B cell (primary cell): Measurements from ENCODE around the gene PDIA2. TPM values are rescaled to one million over a fixed set of nuclear protein-coding genes. Genes with fewer than 3 reads are reported as not detected.

ENCODE experiments used
- ATAC-seq: fragments of 200-7000 bp; cut with Tn5 transposase; one replicate; pipeline ENCODE4 v1.10.0; 2021; ENCODE audit warnings: low read depth, mild to moderate bottlenecking, moderate number of reproducible peaks, moderate library complexity
- CTCF ChIA-PET: fragments of 350-600 bp; sonication (Branson Sonifier 250); formaldehyde crosslinking; loops from one replicate; lab custom pipeline; 2021; ENCODE audit warnings: antibody characterized with exemption, inconsistent platforms; lab: Charles Lee
- POLR2A ChIA-PET: fragments of 350-600 bp; sonication (Branson Sonifier 250); formaldehyde crosslinking; loops from one replicate; lab custom pipeline; 2021; ENCODE audit warnings: antibody characterized with exemption; lab: Charles Lee
- DNase-seq: peaks from one replicate; pipeline ENCODE4 v3.0.0; 2013
- H2AFZ ChIP-seq: 2 replicates; pipeline ENCODE4 v1.6.1; 2012; ENCODE audit warnings: mild to moderate bottlenecking, low read depth, low read length; ENCODE audit not compliant: insufficient read depth, poor library complexity, severe bottlenecking
- H3K27ac ChIP-seq, 2 donors: 1 replicate in 1 of 2; 2 replicates in 1 of 2; pipeline ENCODE4 v1.5.1; 2012 to 2013; ENCODE audit warnings: low read length in 2 of 2, mild to moderate bottlenecking in 2 of 2, moderate library complexity in 1 of 2
- H3K27me3 ChIP-seq, 4 experiments: fragments of 200-600 bp in 1 of 4; sonication (generic) in 1 of 4; replicated peaks in 1 of 4; 1 replicate in 2 of 4; 2 replicates in 2 of 4; pipeline versions ENCODE4 v1.6.1 to v1.7.0; 2013 to 2016; ENCODE audit warnings: low read length in 3 of 4, mild to moderate bottlenecking in 2 of 4, mixed read lengths in 1 of 4, moderate library complexity in 1 of 4; ENCODE audit not compliant: insufficient read depth in 4 of 4, control insufficient read depth in 3 of 4; ENCODE audit errors: control extremely low read depth in 1 of 4
- H3K36me3 ChIP-seq, 2 experiments: replicated peaks in 1 of 2; 1 replicate in 1 of 2; 2 replicates in 1 of 2; pipeline versions ENCODE4 v1.6.1 to v1.7.1; 2013; ENCODE audit warnings: low read length in 1 of 2; ENCODE audit not compliant: insufficient read depth in 2 of 2, control insufficient read depth in 1 of 2; ENCODE audit errors: control extremely low read depth in 1 of 2, extremely low read depth in 1 of 2
- H3K4me1 ChIP-seq, 2 donors: fragments of 200-600 bp in 1 of 2; sonication (generic) in 1 of 2; 1 replicate in 1 of 2; 2 replicates in 1 of 2; pipeline versions ENCODE4 v1.5.1 to v1.6.1; 2013 to 2017; ENCODE audit warnings: low read length in 2 of 2; ENCODE audit not compliant: control insufficient read depth in 2 of 2, insufficient read depth in 2 of 2
- H3K4me2 ChIP-seq: replicated peaks from 2 replicates; pipeline ENCODE3; 2012; ENCODE audit warnings: mild to moderate bottlenecking, low read depth, low read length; ENCODE audit not compliant: poor library complexity, severe bottlenecking
- H3K4me3 ChIP-seq, 5 experiments: fragments of 200-600 bp in 1 of 5; sonication (generic) in 1 of 5; 1 replicate in 3 of 5; 2 replicates in 2 of 5; pipeline versions ENCODE4 v1.5.1 to v1.7.0; 2011 to 2016; ENCODE audit warnings: low read length in 4 of 5, mild to moderate bottlenecking in 4 of 5, low read depth in 2 of 5, control low read depth in 1 of 5, moderate library complexity in 1 of 5; ENCODE audit not compliant: insufficient read depth in 1 of 5; ENCODE audit errors: control extremely low read depth in 1 of 5, extremely low read depth in 1 of 5
- H3K79me2 ChIP-seq: fragments of 200-600 bp; sonication (generic); one replicate; pipeline ENCODE4 v1.6.0; 2016; ENCODE audit warnings: low read length; ENCODE audit not compliant: control insufficient read depth, insufficient read depth
- H3K9ac ChIP-seq: fragments of 200-600 bp; sonication (generic); 2 replicates; pipeline ENCODE4 v1.6.1; 2017; ENCODE audit warnings: mild to moderate bottlenecking, low read length, moderate library complexity
- H3K9me3 ChIP-seq, 3 donors: one replicate each; pipeline versions ENCODE4 v1.6.1 to v1.7.1; 2013; ENCODE audit warnings: low read length in 2 of 3; ENCODE audit not compliant: control insufficient read depth in 2 of 3, insufficient read depth in 1 of 3; ENCODE audit errors: control extremely low read depth in 1 of 3
- H4K20me1 ChIP-seq: 2 replicates; pipeline ENCODE4 v1.6.0; 2012; ENCODE audit warnings: mild to moderate bottlenecking, low read length; ENCODE audit not compliant: insufficient read depth, control insufficient read depth, poor library complexity, severe bottlenecking
- H3K27ac Mint-ChIP-seq: one replicate; pipeline ENCODE4 v1.8.0; 2021; ENCODE audit warnings: mixed read lengths
- H3K27me3 Mint-ChIP-seq: one replicate; pipeline ENCODE4 v1.8.0; 2021; ENCODE audit warnings: mixed read lengths
- H3K4me1 Mint-ChIP-seq: one replicate; pipeline ENCODE4 v1.8.0; 2021; ENCODE audit warnings: mixed read lengths
- H3K4me3 Mint-ChIP-seq: one replicate; pipeline ENCODE4 v1.8.0; 2021; ENCODE audit warnings: mixed read lengths
- H3K9me3 Mint-ChIP-seq: one replicate; pipeline ENCODE4 v1.8.0; 2022; ENCODE audit warnings: mixed read lengths; ENCODE audit not compliant: insufficient read depth
- CTCF ChIP-seq: fragments of 200-600 bp; IDR thresholded peaks from one replicate; pipeline ENCODE4 v1.8.0; 2022; ENCODE audit warnings: antibody characterized with exemption, mild to moderate bottlenecking
- EZH2 ChIP-seq: IDR thresholded peaks from 2 replicates; pipeline ENCODE4 v1.6.1; 2012; ENCODE audit warnings: borderline replicate concordance, low read depth, mild to moderate bottlenecking, moderate library complexity, low read length; ENCODE audit not compliant: insufficient read depth, poor library complexity, severe bottlenecking
- WGBS: methylation state at CpG from one replicate; pipeline ENCODE4 v1.1.5; 2013; ENCODE audit warnings: missing lambda C conversion rate; ENCODE audit not compliant: insufficient coverage; 5-methylcytosine and 5-hydroxymethylcytosine counted together
- intact Hi-C: fragments of 100-400 bp; cut with micrococcal nuclease; formaldehyde crosslinking; loops from one replicate; pipeline ENCODE4 v1.10.0; 2022
- polyA plus RNA-seq: library from polyadenylated mRNA; depleted of rRNA; stranded (reverse); fragments of >200 nt; gene quantifications from 2 replicates; pipeline ENCODE4 v1.2.3, GENCODE V29; 2012
- total RNA-seq, 2 donors: library from RNA; stranded (reverse); fragments of 120-200 nt in 1 of 2; gene quantifications; 1 replicate in 1 of 2; 2 replicates in 1 of 2; pipeline versions ENCODE4 v1.2.3 to v1.2.4, GENCODE V29; 2013 to 2022

Gene PDIA2
- total and polyA plus RNA-seq, 2 donors (not counting 1 experiment from before 2014, with no cell fraction given) = 0.06 TPM; not detected in 1

GRCh38 chr16:286491-287297, 3.7 kb downstream of the PDIA2 start:
- 93% methylated on average over 20 of the region's 22 CpGs for WGBS
- H3K27ac ChIP-seq = no peak overlapping the region
- Mint-ChIP-seq H3K27ac (no peak overlapping the region), H3K4me1 (no peaks in the 10 kb centered on the region), H3K27me3 (no peaks in the 10 kb centered on the region), H3K9me3 (no peaks in the 10 kb centered on the region), H3K4me3 (no peak overlapping the region)
- H3K4me2 ChIP-seq = no peak overlapping the region
- CTCF ChIA-PET = no interaction called here
- peaks cover 0 to 31% of the 10 kb centered on the region in 2 experiments for H3K36me3 ChIP-seq
- no peak overlapping the region for H2AFZ ChIP-seq
- no peaks in the 10 kb centered on the region for H3K79me2 ChIP-seq
- no peak for DNase-seq
- ATAC-seq = no peak
- peaks cover 8% of the 10 kb centered on the region for H4K20me1 ChIP-seq
- H3K4me1 ChIP-seq = no peaks in the 10 kb centered on the region
- intact Hi-C loops = no loop called here
- TF ChIP-seq CTCF = no peak
- peaks cover 0 to 4% (median 0%) of the 10 kb centered on the region in 4 experiments for H3K27me3 ChIP-seq
- peaks cover 0 to 6% (median 0%) of the 10 kb centered on the region in 3 donors for H3K9me3 ChIP-seq
- POLR2A ChIA-PET = interaction anchor here (0.6 kb wide), 1 partner anchor 126 kb away, joined by 6 read pairs; no protein-coding TSS in a partner anchor
- H3K9ac ChIP-seq = no peak overlapping the region
- H3K4me3 ChIP-seq = no peak overlapping the region

GRCh38 chr16:287298-287811, 4.4 kb downstream of the PDIA2 start:
- H3K4me1 ChIP-seq = no peaks in the 10 kb centered on the region
- ATAC-seq (no peak), DNase-seq (no peak)
- no peak overlapping the region for H3K4me2 ChIP-seq
- CTCF ChIA-PET = no interaction called here
- H3K4me3 Mint-ChIP-seq = no peak overlapping the region
- WGBS = 95% methylated on average over 14 of the region's 16 CpGs
- peaks cover 0 to 6% (median 0%) of the 10 kb centered on the region in 3 donors for H3K9me3 ChIP-seq
- H3K36me3 ChIP-seq = peaks cover 0 to 38% of the 10 kb centered on the region in 2 experiments
- no peak overlapping the region for H3K4me3 ChIP-seq
- no peaks in the 10 kb centered on the region for H3K9me3 Mint-ChIP-seq
- no peak overlapping the region for H3K27ac Mint-ChIP-seq
- H4K20me1 ChIP-seq = peaks cover 8% of the 10 kb centered on the region
- no peak overlapping the region for H3K9ac ChIP-seq
- POLR2A ChIA-PET = no interaction called here
- H3K79me2 ChIP-seq = no peaks in the 10 kb centered on the region
- no peaks in the 10 kb centered on the region for H3K27me3 ChIP-seq
- no peaks in the 10 kb centered on the region for H3K4me1 Mint-ChIP-seq
- TF ChIP-seq EZH2 (no peak), CTCF (no peak)
- intact Hi-C loops = no loop called here
- H2AFZ ChIP-seq = no peak overlapping the region
- no peaks in the 10 kb centered on the region for H3K27me3 Mint-ChIP-seq
- no peak overlapping the region for H3K27ac ChIP-seq
